Mammary epithelial cell (primary cell): ENCODE measurements around the gene PPP4R4.

Source experiments
- CTCF ChIP-seq, 2 donors: IDR thresholded peaks in 1 of 2; conservative IDR thresholded peaks in 1 of 2; 2 replicates each; pipeline ENCODE4 v1.5.1; 2011 to 2012; ENCODE audit warnings: inconsistent platforms in 2 of 2, low read length in 2 of 2, mild to moderate bottlenecking in 2 of 2, control low read depth in 1 of 2, low read depth in 1 of 2; ENCODE audit not compliant: insufficient read depth in 1 of 2; ENCODE audit errors: extremely low read depth in 1 of 2
- EZH2 ChIP-seq: IDR thresholded peaks from 2 replicates; pipeline ENCODE4 v1.6.1; 2012; ENCODE audit warnings: low read length, inconsistent platforms, borderline replicate concordance

- TF ChIP-seq EZH2 (no peak), CTCF (conservative IDR thresholded peaks at IDR 0.05 in 1 of 2, IDR thresholded peaks at IDR 0.05 in 1 of 2; ENCODE audit: extremely low read depth in 1 of 2, insufficient read depth in 1 of 2, low read depth in 1 of 2, low read length in 2 of 2) (no peak)
Observed at GRCh38 chr14:94267352-94267751, 93.2 kb downstream of the PPP4R4 start.
